ENCODE results near the gene ATP13A2. TPM values are rescaled to one million over a fixed set of nuclear protein-coding genes. Genes with fewer than 3 reads are reported as not detected.

The ATP13A2 gene
- total RNA-seq, 1 donor from 2014 or later, result 54.4 TPM

- Mint-ChIP-seq H3K9me3 (ENCODE audit: low read depth) (no peaks in the 10 kb centered on the region), H3K4me1 (ENCODE audit: low read depth) (peaks cover 2% of the 10 kb centered on the region), H3K4me3 (ENCODE audit: unreplicated experiment) (no peak overlapping the region), H3K27ac (ENCODE audit: unreplicated experiment) (no peak overlapping the region), H3K27me3 (ENCODE audit: low read depth) (no peaks in the 10 kb centered on the region), H3K36me3 (ENCODE audit: low read depth) (peaks cover 18% of the 10 kb centered on the region)
- DNase-seq (ENCODE audit: low spot score), result no peak
- TF ChIP-seq, protein P1, sequence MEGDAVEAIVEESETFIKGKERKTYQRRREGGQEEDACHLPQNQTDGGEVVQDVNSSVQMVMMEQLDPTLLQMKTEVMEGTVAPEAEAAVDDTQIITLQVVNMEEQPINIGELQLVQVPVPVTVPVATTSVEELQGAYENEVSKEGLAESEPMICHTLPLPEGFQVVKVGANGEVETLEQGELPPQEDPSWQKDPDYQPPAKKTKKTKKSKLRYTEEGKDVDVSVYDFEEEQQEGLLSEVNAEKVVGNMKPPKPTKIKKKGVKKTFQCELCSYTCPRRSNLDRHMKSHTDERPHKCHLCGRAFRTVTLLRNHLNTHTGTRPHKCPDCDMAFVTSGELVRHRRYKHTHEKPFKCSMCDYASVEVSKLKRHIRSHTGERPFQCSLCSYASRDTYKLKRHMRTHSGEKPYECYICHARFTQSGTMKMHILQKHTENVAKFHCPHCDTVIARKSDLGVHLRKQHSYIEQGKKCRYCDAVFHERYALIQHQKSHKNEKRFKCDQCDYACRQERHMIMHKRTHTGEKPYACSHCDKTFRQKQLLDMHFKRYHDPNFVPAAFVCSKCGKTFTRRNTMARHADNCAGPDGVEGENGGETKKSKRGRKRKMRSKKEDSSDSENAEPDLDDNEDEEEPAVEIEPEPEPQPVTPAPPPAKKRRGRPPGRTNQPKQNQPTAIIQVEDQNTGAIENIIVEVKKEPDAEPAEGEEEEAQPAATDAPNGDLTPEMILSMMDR (IDR thresholded peaks at IDR 0.05), result no peak
These were observed 28.4 kb upstream of the ATP13A2 start for GRCh38 chr1:17040135-17040534.

- no peaks in the 10 kb centered on the region for H3K4me1 Mint-ChIP-seq (ENCODE audit: low read depth)
- DNase-seq (ENCODE audit: low spot score), result no peak
- no peak overlapping the region for H3K4me3 Mint-ChIP-seq (ENCODE audit: unreplicated experiment)
- no peaks in the 10 kb centered on the region for H3K27me3 Mint-ChIP-seq (ENCODE audit: low read depth)
- no peak overlapping the region for H3K27ac Mint-ChIP-seq (ENCODE audit: unreplicated experiment)
- H3K9me3 Mint-ChIP-seq (ENCODE audit: low read depth), result no peaks in the 10 kb centered on the region
- peaks cover 18% of the 10 kb centered on the region for H3K36me3 Mint-ChIP-seq (ENCODE audit: low read depth)
- TF ChIP-seq, protein P1 (IDR thresholded peaks at IDR 0.05), result no peak
These were observed 27.8 kb upstream of the ATP13A2 start for GRCh38 chr1:17039522-17039921.

DNA sequence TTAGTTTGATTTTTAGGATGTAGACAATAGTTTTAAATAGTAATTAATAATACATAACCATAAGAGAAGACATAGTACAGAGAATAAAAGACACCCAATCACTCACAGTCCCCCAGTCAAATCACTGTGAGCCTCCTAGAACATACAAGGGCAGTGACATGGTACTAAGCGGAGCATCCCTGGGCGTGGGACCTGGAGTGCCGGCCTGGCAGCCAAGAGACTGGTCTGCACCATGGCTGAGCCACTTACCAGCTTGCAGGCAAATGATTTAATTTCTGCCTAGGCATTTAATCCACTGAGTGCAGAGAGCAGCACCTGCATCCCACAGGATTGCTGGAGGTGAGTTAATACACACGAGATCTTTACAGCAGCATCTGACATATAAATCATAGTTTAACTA, 21.8 kb upstream of the ATP13A2 start:
- no peak for DNase-seq (ENCODE audit: low spot score)
- no peaks in the 10 kb centered on the region for H3K4me1 Mint-ChIP-seq (ENCODE audit: low read depth)
- no peaks in the 10 kb centered on the region for H3K27me3 Mint-ChIP-seq (ENCODE audit: low read depth)
- H3K9me3 Mint-ChIP-seq (ENCODE audit: low read depth), result no peaks in the 10 kb centered on the region
- H3K27ac Mint-ChIP-seq (ENCODE audit: unreplicated experiment), result no peak overlapping the region
- no peak overlapping the region for H3K4me3 Mint-ChIP-seq (ENCODE audit: unreplicated experiment)
- TF ChIP-seq, protein P1 (IDR thresholded peaks at IDR 0.05), result no peak
- peaks cover 9% of the 10 kb centered on the region for H3K36me3 Mint-ChIP-seq (ENCODE audit: low read depth)

- no peaks in the 10 kb centered on the region for H3K9me3 Mint-ChIP-seq (ENCODE audit: low read depth)
- TF ChIP-seq, protein P1 (IDR thresholded peaks at IDR 0.05), result no peak
- H3K27ac Mint-ChIP-seq (ENCODE audit: unreplicated experiment), result no peak overlapping the region
- no peak overlapping the region for H3K4me3 Mint-ChIP-seq (ENCODE audit: unreplicated experiment)
- H3K36me3 Mint-ChIP-seq (ENCODE audit: low read depth), result peaks cover 13% of the 10 kb centered on the region
- no peaks in the 10 kb centered on the region for H3K27me3 Mint-ChIP-seq (ENCODE audit: low read depth)
- H3K4me1 Mint-ChIP-seq (ENCODE audit: low read depth), result peaks cover 1% of the 10 kb centered on the region
- no peak for DNase-seq (ENCODE audit: low spot score)
These were observed 21.0 kb upstream of the ATP13A2 start for GRCh38 chr1:17032741-17033140.

DNA sequence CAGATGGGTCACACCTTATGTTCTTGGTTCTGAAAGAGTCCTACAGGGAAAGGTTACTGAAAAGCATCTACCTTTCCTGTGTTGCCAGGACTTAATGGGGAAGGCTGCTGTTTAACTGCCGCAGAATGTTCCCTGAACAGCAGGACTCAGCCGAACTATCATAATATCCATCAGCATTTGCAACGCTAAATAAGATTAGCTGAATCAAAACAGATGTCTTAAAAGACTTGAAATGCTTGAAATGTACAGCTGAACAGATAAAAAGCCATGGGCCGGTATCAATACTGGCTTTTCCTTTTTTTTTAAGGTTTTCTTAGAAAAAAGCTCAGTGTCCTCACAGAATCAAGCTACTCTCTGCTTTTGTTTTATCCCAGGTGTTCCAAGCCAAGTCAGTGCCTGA, 19.7 kb upstream of the ATP13A2 start:
- H3K27me3 Mint-ChIP-seq (ENCODE audit: low read depth), result no peaks in the 10 kb centered on the region
- peaks cover 6% of the 10 kb centered on the region for H3K4me1 Mint-ChIP-seq (ENCODE audit: low read depth)
- H3K9me3 Mint-ChIP-seq (ENCODE audit: low read depth), result no peaks in the 10 kb centered on the region
- DNase-seq (ENCODE audit: low spot score), result no peak
- no peak overlapping the region for H3K27ac Mint-ChIP-seq (ENCODE audit: unreplicated experiment)
- no peak overlapping the region for H3K4me3 Mint-ChIP-seq (ENCODE audit: unreplicated experiment)
- H3K36me3 Mint-ChIP-seq (ENCODE audit: low read depth), result peaks cover 20% of the 10 kb centered on the region
- TF ChIP-seq, protein P1 (IDR thresholded peaks at IDR 0.05), result no peak

Measured in chondrocyte (in vitro differentiated cells).